Cerebellar cortex (tissue), 1 donor: ENCODE measurements around the gene GPR3.
A peak's percentile ranks its signal among the peaks of the same experiment; 100 is the strongest.

Source experiments
- DNase-seq: peaks from one replicate; pipeline ENCODE4 v3.0.0-alpha.2; 2015; ENCODE audit warnings: low spot score

Gene GPR3

GRCh38 chr1:27392096-27392777 is at the start of gene GPR3:
TSS of gene GPR3 (plus strand) at chr1:27392622. CDS start at chr1:27393799, 1,177 bp downstream.
- DNase-seq = peak; percentile 89

GRCh38 chr1:27342778-27343638 is 49.4 kb upstream of the GPR3 start:
- peak; percentile 75 for DNase-seq

- DNase-seq = peak; percentile 39
Observed at GRCh38 chr1:27343639-27344025, 48.8 kb upstream of the GPR3 start.

- DNase-seq = no peak
Observed at GRCh38 chr1:27345272-27345671, 47.1 kb upstream of the GPR3 start.

GRCh38 chr1:27346357-27346756 is 46.1 kb upstream of the GPR3 start:
- no peak for DNase-seq

GRCh38 chr1:27346991-27347624 is 45.3 kb upstream of the GPR3 start:
- DNase-seq = no peak

- peak; percentile 78 for DNase-seq
Observed at GRCh38 chr1:27348861-27349783, 43.3 kb upstream of the GPR3 start.

- DNase-seq = peak; percentile 68
Observed at GRCh38 chr1:27349784-27350662, 42.4 kb upstream of the GPR3 start.

GRCh38 chr1:27350663-27351540 is 41.5 kb upstream of the GPR3 start:
- DNase-seq = peak; percentile 85

- no peak for DNase-seq
Observed at GRCh38 chr1:27351541-27352107, 40.8 kb upstream of the GPR3 start.

GRCh38 chr1:27353166-27353565 is 39.3 kb upstream of the GPR3 start:
- DNase-seq = no peak

GRCh38 chr1:27353629-27354028 is 38.8 kb upstream of the GPR3 start:
- no peak for DNase-seq

- no peak for DNase-seq
Observed at GRCh38 chr1:27355683-27356082, 36.7 kb upstream of the GPR3 start.

GRCh38 chr1:27356277-27356618 is 36.2 kb upstream of the GPR3 start:
- no peak for DNase-seq

- no peak for DNase-seq
Observed at GRCh38 chr1:27356619-27357280, 35.7 kb upstream of the GPR3 start.

GRCh38 chr1:27357281-27358037 is 35.0 kb upstream of the GPR3 start:
- peak; percentile 77 for DNase-seq

- DNase-seq = no peak
Observed at GRCh38 chr1:27358038-27358927, 34.1 kb upstream of the GPR3 start.
